Measurements from ENCODE around the gene CELF5.

DNA sequence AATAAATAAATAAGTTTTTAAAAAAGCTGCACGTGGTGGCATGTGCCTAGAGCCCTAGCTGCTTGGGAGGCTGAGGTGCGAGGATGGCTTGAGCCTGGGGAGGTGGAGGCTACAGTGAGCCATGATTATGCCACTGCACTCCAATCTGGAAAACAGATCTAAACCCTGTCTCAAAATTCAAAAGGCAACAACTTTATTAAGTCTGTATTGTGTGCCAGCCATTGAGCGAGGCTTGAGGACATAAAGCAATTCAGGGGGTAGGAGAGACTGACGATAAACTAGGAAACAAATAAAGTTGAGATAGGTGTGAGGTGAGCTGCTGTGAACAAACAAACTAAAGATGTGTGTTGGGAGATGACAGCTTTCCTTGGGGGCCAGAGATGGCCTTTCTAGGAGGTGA, 8.7 kb downstream of the CELF5 start:
- TF ChIP-seq, protein P1, sequence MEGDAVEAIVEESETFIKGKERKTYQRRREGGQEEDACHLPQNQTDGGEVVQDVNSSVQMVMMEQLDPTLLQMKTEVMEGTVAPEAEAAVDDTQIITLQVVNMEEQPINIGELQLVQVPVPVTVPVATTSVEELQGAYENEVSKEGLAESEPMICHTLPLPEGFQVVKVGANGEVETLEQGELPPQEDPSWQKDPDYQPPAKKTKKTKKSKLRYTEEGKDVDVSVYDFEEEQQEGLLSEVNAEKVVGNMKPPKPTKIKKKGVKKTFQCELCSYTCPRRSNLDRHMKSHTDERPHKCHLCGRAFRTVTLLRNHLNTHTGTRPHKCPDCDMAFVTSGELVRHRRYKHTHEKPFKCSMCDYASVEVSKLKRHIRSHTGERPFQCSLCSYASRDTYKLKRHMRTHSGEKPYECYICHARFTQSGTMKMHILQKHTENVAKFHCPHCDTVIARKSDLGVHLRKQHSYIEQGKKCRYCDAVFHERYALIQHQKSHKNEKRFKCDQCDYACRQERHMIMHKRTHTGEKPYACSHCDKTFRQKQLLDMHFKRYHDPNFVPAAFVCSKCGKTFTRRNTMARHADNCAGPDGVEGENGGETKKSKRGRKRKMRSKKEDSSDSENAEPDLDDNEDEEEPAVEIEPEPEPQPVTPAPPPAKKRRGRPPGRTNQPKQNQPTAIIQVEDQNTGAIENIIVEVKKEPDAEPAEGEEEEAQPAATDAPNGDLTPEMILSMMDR (IDR thresholded peaks at IDR 0.05), result no peak
- TF ChIP-seq POLR2A (IDR thresholded peaks at IDR 0.05), result no peak
